GM21723 (cell line): ENCODE data around the gene GRAPL.
"Not testable (repeated sequence)": the region's sequence is repeated elsewhere in the genome, so short reads cannot be mapped to it uniquely, and the experiment has no call there.

Experiments used
- ATAC-seq: cut with Tn5 transposase; IDR thresholded peaks from one replicate; pipeline ENCODE4 v1.9.1; 2021; ENCODE audit warnings: mild to moderate bottlenecking, moderate library complexity; ENCODE audit not compliant: unreplicated experiment

The GRAPL gene

GRCh38 chr17:19127148-19127980, at the start of gene GRAPL:
Gene GRAPL, plus strand, starts transcription at chr17:19127589. Its CDS starts 31 bp downstream, at chr17:19127620.
- not testable (repeated sequence) for ATAC-seq

- not testable (repeated sequence) for ATAC-seq
Observed at GRCh38 chr17:19088804-19089685, 38.3 kb upstream of the GRAPL start.

GRCh38 chr17:19090058-19090772, 37.2 kb upstream of the GRAPL start:
- ATAC-seq = not testable (repeated sequence)

- not testable (repeated sequence) for ATAC-seq
Observed at GRCh38 chr17:19092737-19093683, 34.4 kb upstream of the GRAPL start.

DNA sequence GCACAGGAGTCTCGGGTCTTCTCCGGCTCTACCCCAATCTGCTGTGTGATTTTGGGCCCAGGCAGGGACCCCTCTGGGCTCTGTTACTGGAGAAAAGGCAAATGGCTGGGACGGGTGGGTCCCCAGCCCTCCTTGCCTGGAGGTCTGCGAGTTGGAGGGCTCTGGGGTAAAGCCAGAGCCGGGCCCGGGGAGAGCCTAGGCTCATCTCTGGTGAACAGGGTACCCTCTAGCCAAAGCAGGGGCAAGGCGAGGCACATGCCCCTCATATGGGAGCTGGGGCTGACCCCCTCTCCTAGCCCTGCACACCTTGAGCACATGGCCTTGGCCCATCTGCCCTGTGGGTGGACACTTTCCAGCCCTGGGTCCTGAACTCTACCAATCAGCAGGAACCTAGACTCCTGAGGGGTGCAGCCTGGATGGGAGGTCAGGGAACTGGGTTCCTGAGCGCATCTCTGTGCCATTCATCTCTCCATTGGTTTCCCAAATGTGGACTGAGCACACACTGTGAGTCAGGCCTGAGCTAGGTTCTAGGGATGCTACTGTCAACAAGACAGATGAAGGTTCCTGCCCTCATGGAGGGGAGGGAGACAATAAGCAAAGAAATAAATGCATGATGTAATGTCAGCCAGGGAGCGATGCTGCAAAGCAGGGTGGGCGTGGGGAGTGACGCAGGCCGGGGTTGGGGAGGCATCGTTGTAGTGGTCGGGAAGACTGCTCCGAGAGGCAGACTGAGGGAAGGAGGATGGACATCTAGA, 33.5 kb upstream of the GRAPL start:
- ATAC-seq = not testable (repeated sequence)

GRCh38 chr17:19108517-19108916, 18.9 kb upstream of the GRAPL start:
- not testable (repeated sequence) for ATAC-seq

- peak; percentile 41 for ATAC-seq
Observed at GRCh38 chr17:19110189-19111097, 16.9 kb upstream of the GRAPL start.

GRCh38 chr17:19111111-19111711, 16.2 kb upstream of the GRAPL start:
- peak; percentile 73 for ATAC-seq

DNA sequence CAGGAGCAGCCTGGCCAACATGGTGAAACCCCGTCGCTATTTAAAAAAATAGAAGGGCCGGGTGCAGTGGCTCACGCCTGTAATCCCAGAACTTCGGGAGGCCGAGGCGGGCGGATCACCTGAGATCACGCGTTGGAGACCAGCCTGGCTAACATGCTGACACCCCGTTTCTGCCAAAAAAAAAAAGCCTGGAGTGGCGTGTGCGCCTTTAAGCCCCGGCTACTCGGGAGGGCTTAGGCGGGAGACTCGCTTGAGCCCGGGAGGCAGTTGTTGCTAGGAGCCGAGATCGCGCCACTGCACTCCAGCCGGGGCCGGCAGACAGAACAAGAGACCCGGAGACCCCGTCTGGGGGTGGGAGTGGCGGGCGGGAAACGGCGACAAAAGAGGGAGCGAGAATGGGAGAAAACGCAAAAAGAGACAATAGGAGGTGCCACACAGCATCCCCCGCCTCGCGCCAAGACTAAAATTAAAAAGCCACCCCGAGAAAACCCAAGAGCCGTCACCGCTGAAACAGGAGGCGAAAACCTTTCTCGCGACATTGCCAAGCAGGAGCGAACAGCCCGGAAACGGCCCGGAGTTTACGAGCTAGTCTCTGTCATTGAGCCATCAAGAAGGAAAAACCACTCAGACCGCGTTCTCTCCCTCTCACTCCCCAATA, 15.5 kb upstream of the GRAPL start:
- ATAC-seq = peak; percentile 26

DNA sequence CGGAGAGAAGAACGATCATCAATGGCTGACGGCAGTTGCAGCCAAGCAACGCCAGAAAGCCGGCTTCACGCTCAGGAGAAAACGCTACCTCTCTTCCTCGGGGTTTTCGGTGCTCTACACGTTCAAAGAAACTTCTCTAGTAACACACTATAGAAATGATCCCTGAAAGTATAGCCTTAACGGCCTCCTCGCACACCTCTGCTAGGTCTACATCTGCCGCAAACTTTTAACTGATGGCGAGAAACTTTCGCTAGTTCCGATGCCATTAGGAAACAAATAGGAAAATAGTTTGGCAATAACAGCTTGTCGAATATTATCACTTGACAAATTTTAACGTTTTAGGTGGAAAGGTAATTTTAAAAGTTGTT, 14.9 kb upstream of the GRAPL start:
- ATAC-seq = not testable (repeated sequence)

DNA sequence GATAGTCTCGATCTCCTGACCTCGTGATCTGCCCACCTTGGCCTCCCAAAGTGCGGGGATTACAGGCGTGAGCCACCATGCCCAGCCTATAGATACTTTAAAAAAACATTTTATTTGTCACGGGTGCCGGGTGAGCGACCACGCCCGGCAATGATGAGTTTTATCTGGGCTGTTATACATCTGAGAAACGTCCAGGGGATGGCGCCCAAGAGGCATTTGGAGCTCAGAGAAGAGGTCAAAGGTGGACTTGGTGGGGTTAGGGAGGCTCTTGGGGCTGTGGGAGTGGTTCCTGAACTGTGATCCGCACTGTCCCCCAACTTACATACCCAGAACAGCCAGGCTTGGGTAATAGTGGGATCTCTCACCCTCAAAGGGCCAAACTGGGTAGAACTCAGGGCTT, 8.7 kb upstream of the GRAPL start:
- not testable (repeated sequence) for ATAC-seq

GRCh38 chr17:19125289-19125688, 2.1 kb upstream of the GRAPL start:
- ATAC-seq = not testable (repeated sequence)

DNA sequence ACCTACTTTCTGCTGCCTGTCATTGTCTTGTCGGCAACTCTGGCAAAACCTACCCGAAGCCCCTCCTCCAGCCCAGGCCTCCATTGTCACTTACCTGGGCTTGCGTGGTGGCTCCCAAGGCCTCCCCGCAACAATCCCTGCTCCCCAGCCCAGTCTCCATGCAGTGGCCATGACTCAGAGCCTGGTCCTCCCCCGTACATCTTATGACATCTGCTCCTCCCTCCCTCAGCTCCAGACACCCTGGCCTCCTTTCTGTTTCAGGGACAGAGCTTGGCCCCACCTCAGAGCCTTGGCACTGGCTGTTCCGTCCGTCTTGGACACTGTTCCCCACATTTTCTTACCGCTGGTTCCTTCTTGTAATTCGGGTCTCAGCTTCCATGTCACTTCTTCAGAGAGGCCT, 2.1 kb downstream of the GRAPL start:
- ATAC-seq = not testable (repeated sequence)

- ATAC-seq = not testable (repeated sequence)
Observed at GRCh38 chr17:19131108-19131507, 3.7 kb downstream of the GRAPL start.

GRCh38 chr17:19131772-19132171, 4.4 kb downstream of the GRAPL start:
- not testable (repeated sequence) for ATAC-seq

DNA sequence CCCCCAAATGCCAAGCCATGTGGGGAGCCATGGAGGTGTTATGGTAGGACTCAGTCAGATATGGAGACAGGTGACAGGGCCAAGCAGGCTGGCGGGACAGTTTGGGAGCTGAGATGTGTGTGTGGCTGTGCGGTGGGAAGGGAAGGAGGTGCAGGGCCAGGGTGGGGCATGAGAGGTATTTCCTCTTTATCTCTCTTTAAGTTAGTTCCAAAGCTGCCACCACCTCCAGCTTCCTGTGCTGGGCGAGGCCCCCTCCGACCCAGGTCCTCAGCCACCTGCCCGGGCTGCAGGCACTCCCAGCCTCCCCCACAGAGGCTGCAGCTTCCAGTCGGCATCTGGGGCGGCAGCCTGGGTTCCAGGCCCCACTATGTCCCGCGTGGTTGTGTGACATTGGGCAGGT, 6.4 kb downstream of the GRAPL start:
- ATAC-seq = not testable (repeated sequence)

DNA sequence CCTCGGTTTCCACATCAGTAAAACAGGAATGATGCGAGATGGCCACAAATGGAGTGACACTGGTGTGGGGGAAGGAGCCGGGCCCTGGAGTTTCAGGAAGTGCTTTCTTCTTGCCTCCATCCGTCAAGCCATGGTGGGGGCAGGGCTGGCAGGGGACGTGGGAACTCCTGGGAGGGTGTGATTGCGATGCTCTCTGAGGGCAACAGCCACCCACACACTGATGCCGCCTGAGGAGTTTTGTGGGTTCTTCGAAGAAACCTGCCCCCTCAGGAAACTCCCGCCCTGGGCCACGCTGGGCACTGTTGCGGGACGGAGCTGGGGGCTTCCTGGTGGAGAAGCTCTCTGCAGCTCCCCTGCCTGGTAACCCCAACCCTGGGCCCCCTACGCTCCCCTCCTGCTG, 8.0 kb downstream of the GRAPL start:
- ATAC-seq = not testable (repeated sequence)
